NCI-H146 (cell line): ENCODE data around the gene NLGN4X.

Experiments
- DNase-seq: peaks from one replicate; lab custom pipeline; 2025; lab: John Stamatoyannopoulos, UW

Gene NLGN4X

GRCh38 chrX:6151971-6152370, 76.7 kb downstream of the NLGN4X start:
- DNase-seq = no peak

GRCh38 chrX:6149060-6149872, 79.4 kb downstream of the NLGN4X start:
- DNase-seq = peak; percentile 35

GRCh38 chrX:6134255-6134654, 94.4 kb downstream of the NLGN4X start:
- DNase-seq = no peak

- no peak for DNase-seq
Observed at GRCh38 chrX:6132970-6133369, 95.7 kb downstream of the NLGN4X start.

GRCh38 chrX:6131287-6131686, 97.4 kb downstream of the NLGN4X start:
- DNase-seq = no peak

- DNase-seq = no peak
Observed at GRCh38 chrX:6129195-6129594, 99.5 kb downstream of the NLGN4X start.

- no peak for DNase-seq
Observed at GRCh38 chrX:6120329-6120728, 108.3 kb downstream of the NLGN4X start.

GRCh38 chrX:6095469-6095868, 133.2 kb downstream of the NLGN4X start:
- DNase-seq = no peak

GRCh38 chrX:6074532-6074931, 154.1 kb downstream of the NLGN4X start:
- no peak for DNase-seq

- no peak for DNase-seq
Observed at GRCh38 chrX:6071731-6072130, 156.9 kb downstream of the NLGN4X start.

- no peak for DNase-seq
Observed at GRCh38 chrX:6067600-6067999, 161.1 kb downstream of the NLGN4X start.

- DNase-seq = no peak
Observed at GRCh38 chrX:6053141-6053540, 175.5 kb downstream of the NLGN4X start.

- no peak for DNase-seq
Observed at GRCh38 chrX:6052111-6052745, 176.4 kb downstream of the NLGN4X start.

GRCh38 chrX:6049132-6049531, 179.5 kb downstream of the NLGN4X start:
- DNase-seq = no peak

- no peak for DNase-seq
Observed at GRCh38 chrX:6041630-6042029, 187.0 kb downstream of the NLGN4X start.

GRCh38 chrX:6029014-6029413, 199.7 kb downstream of the NLGN4X start:
- DNase-seq = no peak

GRCh38 chrX:6026980-6027379, 201.7 kb downstream of the NLGN4X start:
- no peak for DNase-seq

- DNase-seq = no peak
Observed at GRCh38 chrX:6026429-6026828, 202.2 kb downstream of the NLGN4X start.

- no peak for DNase-seq
Observed at GRCh38 chrX:6024204-6024603, 204.5 kb downstream of the NLGN4X start.

- DNase-seq = peak; percentile 17
Observed at GRCh38 chrX:6021316-6022091, 207.2 kb downstream of the NLGN4X start.

GRCh38 chrX:6019076-6019475, 209.6 kb downstream of the NLGN4X start:
- no peak for DNase-seq

GRCh38 chrX:6015423-6015822, 213.2 kb downstream of the NLGN4X start:
- no peak for DNase-seq

GRCh38 chrX:6012357-6012756, 216.3 kb downstream of the NLGN4X start:
- DNase-seq = no peak
